H54 (cell line): Measurements from ENCODE around the gene FBLN2.
"Not testable (repeated sequence)": the region's sequence is repeated elsewhere in the genome, so short reads cannot be mapped to it uniquely, and the experiment has no call there.

ENCODE experiments used
- DNase-seq: peaks from one replicate; pipeline ENCODE4 v3.0.0; 2011; ENCODE audit warnings: low spot score, mixed read lengths; ENCODE audit not compliant: insufficient read length
- FAIRE-seq: peaks from 3 replicates; lab custom pipeline; 2011; peaks lifted over from hg19 to GRCh38; lab: Jason Lieb, UNC
- POLR2A ChIP-seq: IDR thresholded peaks from 2 replicates; pipeline ENCODE4 v1.6.1; 2011; ENCODE audit warnings: low read depth, mild to moderate bottlenecking, low read length

FBLN2 gene

GRCh38 chr3:13518516-13518953 is 30.4 kb upstream of the FBLN2 start:
- no peak for DNase-seq
- no peak for TF ChIP-seq POLR2A

GRCh38 chr3:13519006-13519791 is 29.7 kb upstream of the FBLN2 start:
- no peak for DNase-seq
- FAIRE-seq: no peak

More at GRCh38 chr3:13518516-13518953, 30.4 kb upstream of the FBLN2 start:
- no peak for FAIRE-seq

GRCh38 chr3:13520326-13520880 is 28.5 kb upstream of the FBLN2 start:
- DNase-seq (no peak), FAIRE-seq (no peak)
- no peak for TF ChIP-seq POLR2A

More at GRCh38 chr3:13519006-13519791, 29.7 kb upstream of the FBLN2 start:
- no peak for TF ChIP-seq POLR2A

GRCh38 chr3:13521309-13521708 is 27.6 kb upstream of the FBLN2 start:
- TF ChIP-seq POLR2A: no peak
- FAIRE-seq: no peak
- no peak for DNase-seq

GRCh38 chr3:13521749-13522148 is 27.2 kb upstream of the FBLN2 start:
- not testable (repeated sequence) for DNase-seq, FAIRE-seq

GRCh38 chr3:13522236-13522635 is 26.7 kb upstream of the FBLN2 start:
- TF ChIP-seq POLR2A: no peak
- DNase-seq: no peak
- no peak for FAIRE-seq

- no peak for FAIRE-seq
- DNase-seq: no peak
Observed at GRCh38 chr3:13524979-13525669, 23.8 kb upstream of the FBLN2 start.

GRCh38 chr3:13525827-13526625 is 22.9 kb upstream of the FBLN2 start:
- TF ChIP-seq POLR2A: no peak
- FAIRE-seq (no peak), DNase-seq (no peak)

More at GRCh38 chr3:13524979-13525669, 23.8 kb upstream of the FBLN2 start:
- TF ChIP-seq POLR2A: no peak

- DNase-seq: no peak
- FAIRE-seq: no peak
- TF ChIP-seq POLR2A: no peak
Observed at GRCh38 chr3:13526626-13526949, 22.3 kb upstream of the FBLN2 start.

GRCh38 chr3:13528217-13528867 is 20.6 kb upstream of the FBLN2 start:
- TF ChIP-seq POLR2A: no peak
- FAIRE-seq: no peak
- no peak for DNase-seq

GRCh38 chr3:13529196-13530112 is 19.5 kb upstream of the FBLN2 start:
- TF ChIP-seq POLR2A: no peak
- DNase-seq: no peak
- no peak for FAIRE-seq
